Rectal smooth muscle tissue (tissue), 1 donor: Measurements from ENCODE around the gene CCDC78.

Source experiments
- H3K27ac ChIP-seq: one replicate; pipeline ENCODE4 v1.7.0; 2013; ENCODE audit warnings: low read depth, low read length, inconsistent platforms
- H3K27me3 ChIP-seq: one replicate; pipeline ENCODE4 v1.7.0; 2013; ENCODE audit warnings: low read length; ENCODE audit not compliant: control insufficient read depth, insufficient read depth
- H3K36me3 ChIP-seq: one replicate; pipeline ENCODE4 v1.7.0; 2013; ENCODE audit warnings: low read length; ENCODE audit not compliant: control insufficient read depth, insufficient read depth
- H3K4me1 ChIP-seq: one replicate; pipeline ENCODE4 v1.7.0; 2013; ENCODE audit warnings: low read length; ENCODE audit not compliant: control insufficient read depth, insufficient read depth
- H3K4me3 ChIP-seq: one replicate; pipeline ENCODE4 v1.7.0; 2013; ENCODE audit warnings: low read length
- H3K9ac ChIP-seq: one replicate; pipeline ENCODE4 v1.7.0; 2013; ENCODE audit warnings: low read length

The CCDC78 gene

DNA sequence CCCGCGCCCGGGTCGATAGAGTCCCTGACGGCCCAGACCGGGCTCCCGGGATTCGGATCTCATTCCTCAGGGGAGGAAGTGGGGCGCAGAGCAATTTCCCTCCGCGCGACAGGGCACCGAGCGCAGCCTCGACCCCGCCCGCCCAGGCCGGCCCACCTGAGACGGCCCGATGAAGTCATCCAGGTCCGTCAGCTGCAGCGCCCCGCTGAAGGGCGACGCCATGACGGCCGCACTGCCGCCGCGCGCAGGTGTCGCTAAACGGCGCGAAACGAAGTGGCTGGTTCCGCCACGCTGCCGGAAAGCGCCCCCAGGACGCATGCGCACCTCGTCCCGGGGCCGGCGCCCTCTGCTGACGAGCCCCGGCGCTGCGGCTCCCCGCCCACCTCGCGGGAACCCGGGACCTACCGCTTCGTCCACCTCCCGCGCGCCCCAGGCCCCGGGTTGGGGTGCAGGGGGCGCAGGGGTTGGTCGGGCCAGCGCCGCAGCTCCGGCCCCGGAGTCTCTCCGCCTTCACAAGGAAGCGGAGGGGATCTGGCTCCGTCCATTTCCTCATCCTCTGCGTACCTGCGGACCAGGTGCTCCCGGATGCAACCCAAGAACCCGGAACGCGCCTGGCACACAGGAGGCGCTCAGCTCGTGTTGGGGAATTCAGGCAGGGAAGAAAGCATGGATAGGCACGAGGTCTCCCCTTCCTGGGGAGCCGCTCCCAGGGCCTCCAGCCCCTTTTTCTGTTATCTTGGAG is 14.7 kb upstream of the CCDC78 start, which contains the start of gene CIAO3:
Gene CIAO3, minus strand, starts transcription at position 234 of the 742 bp plus-strand sequence. Its CDS starts 12 bp downstream, at position 222.
- peak within 1 kb of the TSS; percentile 80 for H3K9ac ChIP-seq
- H3K4me1 ChIP-seq, result peaks cover 3% of the 10 kb centered on the region
- peak within 1 kb of the TSS; percentile 79 for H3K4me3 ChIP-seq
- peaks cover 8% of the 10 kb centered on the region for H3K36me3 ChIP-seq
- H3K27me3 ChIP-seq, result peaks cover 2% of the 10 kb centered on the region
- H3K27ac ChIP-seq, result no peak within 1 kb of the TSS

- Histone ChIP-seq H3K27ac (no peak overlapping the region), H3K4me3 (peak overlapping the region; percentile 79)
Measured at GRCh38 chr16:740459-740763, 14.2 kb upstream of the CCDC78 start.

GRCh38 chr16:739560-740458 is 13.6 kb upstream of the CCDC78 start:
- H3K27me3 ChIP-seq, result no peaks in the 10 kb centered on the region
- peak overlapping the region; percentile 79 for H3K4me3 ChIP-seq
- peak overlapping the region; percentile 80 for H3K9ac ChIP-seq
- H3K4me1 ChIP-seq, result peaks cover 3% of the 10 kb centered on the region
- H3K36me3 ChIP-seq, result peaks cover 8% of the 10 kb centered on the region
- H3K27ac ChIP-seq, result no peak overlapping the region

More at GRCh38 chr16:740459-740763, 14.2 kb upstream of the CCDC78 start:
- H3K4me1 ChIP-seq, result peaks cover 3% of the 10 kb centered on the region
- no peaks in the 10 kb centered on the region for H3K27me3 ChIP-seq
- peak overlapping the region; percentile 80 for H3K9ac ChIP-seq
- H3K36me3 ChIP-seq, result peaks cover 8% of the 10 kb centered on the region

DNA sequence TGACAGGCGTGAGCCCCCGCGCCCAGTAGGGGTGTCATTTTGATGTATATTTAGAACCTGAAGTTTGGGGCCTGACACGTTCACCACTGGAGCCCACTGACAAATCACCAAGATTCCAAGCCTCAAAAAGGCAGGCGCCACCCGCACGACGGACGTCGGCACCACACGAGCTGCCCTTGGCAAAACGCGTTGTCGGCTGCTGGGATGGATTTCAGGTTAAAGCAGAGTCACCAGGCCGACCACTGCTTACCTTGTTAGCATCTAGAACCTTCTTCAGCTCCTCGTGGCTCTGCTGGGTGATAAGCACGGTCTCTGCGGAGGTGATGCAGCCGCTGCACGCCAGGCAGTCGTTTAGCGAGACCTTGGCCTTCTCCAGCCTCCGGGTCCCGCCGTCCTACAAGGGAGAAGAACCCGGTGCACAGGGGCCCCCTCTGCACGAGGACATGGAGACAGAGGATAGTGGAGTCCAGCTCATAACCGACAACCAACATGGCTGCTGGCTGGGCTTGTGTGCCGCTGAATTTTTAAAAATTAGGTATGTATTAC is 10.8 kb upstream of the CCDC78 start:
- Histone ChIP-seq H3K27ac (no peak overlapping the region), H3K36me3 (peaks cover 22% of the 10 kb centered on the region), H3K4me1 (peaks cover 3% of the 10 kb centered on the region), H3K27me3 (no peaks in the 10 kb centered on the region), H3K4me3 (no peak overlapping the region), H3K9ac (no peak overlapping the region)

- Histone ChIP-seq H3K4me1 (peaks cover 3% of the 10 kb centered on the region), H3K27me3 (no peaks in the 10 kb centered on the region), H3K9ac (no peak overlapping the region), H3K36me3 (peaks cover 22% of the 10 kb centered on the region), H3K4me3 (no peak overlapping the region), H3K27ac (no peak overlapping the region)
Measured at GRCh38 chr16:735982-736453, 9.8 kb upstream of the CCDC78 start.

GRCh38 chr16:734981-735881 is 9.0 kb upstream of the CCDC78 start:
- Histone ChIP-seq H3K36me3 (peaks cover 22% of the 10 kb centered on the region), H3K9ac (no peak overlapping the region), H3K4me1 (peaks cover 3% of the 10 kb centered on the region), H3K27ac (no peak overlapping the region), H3K27me3 (no peaks in the 10 kb centered on the region), H3K4me3 (no peak overlapping the region)

DNA sequence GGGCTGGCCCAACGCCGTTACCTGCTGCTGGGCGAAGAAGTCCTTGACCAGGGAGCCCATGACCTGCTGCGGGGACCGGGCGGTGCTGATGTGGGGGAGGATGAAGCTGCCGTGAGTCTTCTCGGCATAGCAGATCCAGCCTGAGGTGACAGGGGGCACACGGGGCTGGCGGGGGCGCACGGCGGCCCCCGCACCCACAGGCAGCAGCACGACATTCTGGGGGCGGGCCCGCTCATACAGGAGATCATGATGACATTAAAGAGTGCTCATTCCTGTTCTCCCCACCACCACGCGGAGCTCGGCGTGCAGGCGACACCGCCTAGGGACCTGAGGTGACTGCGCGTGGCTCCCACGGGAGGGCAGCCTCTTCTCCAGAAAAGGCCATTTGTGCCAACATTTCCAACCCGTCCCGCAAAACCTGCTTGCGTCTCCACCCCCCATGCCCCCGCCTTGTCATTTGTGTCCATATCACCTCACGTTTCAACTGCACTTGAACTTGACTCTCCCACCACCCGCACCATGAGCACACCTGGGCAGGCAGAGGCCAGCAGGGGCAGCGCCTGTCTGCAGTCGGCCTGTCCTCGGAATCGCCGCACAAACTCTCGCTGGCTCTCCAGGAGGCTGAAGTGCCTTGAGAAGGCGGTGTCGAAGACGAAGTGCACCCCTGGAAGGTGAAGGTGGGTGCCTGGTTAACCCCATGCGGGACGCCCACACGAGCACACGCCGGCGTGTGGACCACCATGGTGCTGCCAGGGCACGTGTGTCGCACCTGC is 8.2 kb upstream of the CCDC78 start:
- H3K36me3 ChIP-seq, result peaks cover 22% of the 10 kb centered on the region
- H3K27me3 ChIP-seq, result no peaks in the 10 kb centered on the region
- H3K4me1 ChIP-seq, result no peaks in the 10 kb centered on the region
- H3K4me3 ChIP-seq, result no peak overlapping the region
- H3K27ac ChIP-seq, result no peak overlapping the region
- H3K9ac ChIP-seq, result no peak overlapping the region

DNA sequence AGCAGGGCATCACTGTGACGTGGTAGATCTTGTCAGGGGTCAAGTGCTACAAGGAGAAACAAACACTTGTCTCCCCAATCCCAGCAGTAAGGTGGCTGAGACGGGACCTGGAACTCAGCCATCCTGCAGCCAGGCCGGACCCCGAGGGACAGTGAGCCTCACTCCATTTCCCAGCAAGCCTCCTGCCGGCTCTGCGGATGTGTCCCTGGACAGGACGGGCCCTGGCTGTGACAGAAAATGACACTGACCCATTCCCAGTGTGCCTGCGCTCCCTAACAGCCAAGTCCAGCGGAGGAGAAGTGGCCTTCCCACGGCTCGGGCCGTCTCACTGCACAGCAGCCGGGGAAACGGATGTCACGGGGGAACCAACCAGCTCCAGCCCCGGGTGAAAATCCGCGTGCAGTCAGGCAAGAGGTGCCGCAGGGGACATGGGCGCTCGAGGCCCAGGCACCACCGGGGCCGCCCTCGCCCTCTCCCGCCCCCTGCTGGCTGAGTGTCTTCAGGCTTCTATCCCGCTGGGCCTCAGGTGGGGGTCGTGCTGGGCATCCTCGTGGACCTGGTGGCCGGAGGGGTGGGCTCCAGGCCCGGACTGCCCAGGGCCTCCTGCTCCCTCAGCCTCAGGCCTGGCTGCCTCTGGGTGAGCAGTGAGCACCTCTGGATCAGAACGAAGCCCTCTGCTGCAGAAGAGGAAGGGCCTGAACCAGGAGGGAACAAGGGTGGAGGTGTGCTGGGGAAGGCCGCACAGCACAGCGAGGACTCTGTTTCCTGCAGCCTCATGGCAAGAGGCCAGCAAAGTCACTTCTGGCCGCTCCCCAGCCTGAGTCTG is 7.4 kb upstream of the CCDC78 start:
- H3K27me3 ChIP-seq, result no peaks in the 10 kb centered on the region
- H3K9ac ChIP-seq, result no peak overlapping the region
- H3K4me3 ChIP-seq, result no peak overlapping the region
- no peak overlapping the region for H3K27ac ChIP-seq
- H3K36me3 ChIP-seq, result peaks cover 22% of the 10 kb centered on the region
- H3K4me1 ChIP-seq, result no peaks in the 10 kb centered on the region

GRCh38 chr16:732936-733335 is 6.7 kb upstream of the CCDC78 start:
- no peaks in the 10 kb centered on the region for H3K4me1 ChIP-seq
- no peak overlapping the region for H3K27ac ChIP-seq
- H3K36me3 ChIP-seq, result peaks cover 22% of the 10 kb centered on the region
- H3K27me3 ChIP-seq, result no peaks in the 10 kb centered on the region
- H3K9ac ChIP-seq, result no peak overlapping the region
- H3K4me3 ChIP-seq, result no peak overlapping the region

- Histone ChIP-seq H3K36me3 (peaks cover 22% of the 10 kb centered on the region), H3K4me3 (no peak overlapping the region)
Measured at GRCh38 chr16:732332-732731, 6.1 kb upstream of the CCDC78 start.

More at GRCh38 chr16:732332-732731, 6.1 kb upstream of the CCDC78 start:
- Histone ChIP-seq H3K9ac (no peak overlapping the region), H3K27me3 (peaks cover 4% of the 10 kb centered on the region), H3K4me1 (no peaks in the 10 kb centered on the region), H3K27ac (no peak overlapping the region)
